Endothelial cell (in vitro differentiated cells): ENCODE measurements around the gene SNX12. TPM values are rescaled to one million over a fixed set of nuclear protein-coding genes. Genes with fewer than 3 reads are reported as not detected.
"Not testable (repeated sequence)": the region's sequence is repeated elsewhere in the genome, so short reads cannot be mapped to it uniquely, and the experiment has no call there.

Source experiments
- DNase-seq: peaks from one replicate; pipeline ENCODE4 v3.0.0; 2021; ENCODE audit warnings: low spot score
- H3K27ac Mint-ChIP-seq: one replicate; pipeline ENCODE4 v1.8.0; 2021; ENCODE audit warnings: mixed read lengths, inconsistent platforms; ENCODE audit not compliant: unreplicated experiment
- H3K27me3 Mint-ChIP-seq: one replicate; pipeline ENCODE4 v1.8.0; 2021; ENCODE audit warnings: mild to moderate bottlenecking, moderate library complexity, mixed read lengths, inconsistent platforms; ENCODE audit not compliant: unreplicated experiment
- H3K36me3 Mint-ChIP-seq: one replicate; pipeline ENCODE4 v1.8.0; 2021; ENCODE audit warnings: mild to moderate bottlenecking, low read depth, mixed read lengths, inconsistent platforms; ENCODE audit not compliant: unreplicated experiment
- H3K4me1 Mint-ChIP-seq: one replicate; pipeline ENCODE4 v1.8.0; 2021; ENCODE audit warnings: mild to moderate bottlenecking, mixed read lengths, inconsistent platforms; ENCODE audit not compliant: unreplicated experiment
- H3K4me3 Mint-ChIP-seq: one replicate; pipeline ENCODE4 v1.8.0; 2021; ENCODE audit warnings: mild to moderate bottlenecking, mixed read lengths, inconsistent platforms; ENCODE audit not compliant: unreplicated experiment
- H3K9me3 Mint-ChIP-seq: one replicate; pipeline ENCODE4 v1.8.0; 2021; ENCODE audit warnings: mixed read lengths, inconsistent platforms; ENCODE audit not compliant: unreplicated experiment
- total RNA-seq: library from RNA; stranded (reverse); fragmentation: NEBNext Ultra II Directional; extraction: Animal tissue kit (Norgen Biotek cat#: 25700); gene quantifications from one replicate; pipeline ENCODE4 v1.2.1, GENCODE V29; 2021; ENCODE audit not compliant: unreplicated experiment
- TF ChIP-seq, protein P1 (sequence below): fragments of 200-600 bp; sonication (generic); IDR thresholded peaks from one replicate; pipeline ENCODE4 v1.5.0; 2021; ENCODE audit warnings: antibody characterized with exemption; ENCODE audit not compliant: unreplicated experiment

The SNX12 gene
- total RNA-seq, 1 donor from 2014 or later, result 95.0 TPM

DNA sequence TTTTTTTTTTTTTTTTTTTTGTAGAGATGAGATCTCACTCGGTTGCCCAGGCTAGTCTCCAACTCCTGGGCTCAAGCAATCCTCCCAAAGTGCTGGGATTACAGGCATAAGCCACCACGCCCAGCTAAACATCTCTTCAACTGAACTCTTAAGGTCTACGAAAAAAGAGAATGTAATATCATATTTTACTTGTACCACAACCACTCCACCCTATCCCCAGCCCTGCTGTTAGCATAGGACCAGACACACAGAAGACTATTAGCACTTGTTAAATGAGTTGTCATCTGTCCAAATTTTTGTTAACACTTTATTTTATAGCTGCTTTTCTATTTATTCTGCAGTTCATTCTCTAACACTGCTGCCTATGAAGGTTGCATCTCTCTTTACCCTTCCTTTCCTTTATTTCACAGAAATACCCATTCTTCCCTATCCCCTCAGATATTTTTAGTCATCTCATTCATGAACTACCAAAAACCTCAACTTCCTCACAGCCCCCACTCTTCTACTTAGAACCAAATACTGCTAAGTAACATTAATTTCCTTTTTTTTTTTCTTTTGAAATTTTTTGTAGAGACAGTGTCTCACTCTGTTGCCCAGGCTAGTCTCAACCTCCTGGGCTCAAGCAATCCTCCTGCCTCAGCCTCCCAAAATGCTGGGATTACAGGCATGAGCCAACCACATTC is 10.1 kb downstream of the SNX12 start:
- Mint-ChIP-seq H3K9me3 (no peaks in the 10 kb centered on the region), H3K36me3 (peaks cover 12% of the 10 kb centered on the region), H3K4me3 (no peak overlapping the region), H3K27ac (no peak overlapping the region), H3K4me1 (no peaks in the 10 kb centered on the region), H3K27me3 (no peaks in the 10 kb centered on the region)
- TF ChIP-seq, protein P1, sequence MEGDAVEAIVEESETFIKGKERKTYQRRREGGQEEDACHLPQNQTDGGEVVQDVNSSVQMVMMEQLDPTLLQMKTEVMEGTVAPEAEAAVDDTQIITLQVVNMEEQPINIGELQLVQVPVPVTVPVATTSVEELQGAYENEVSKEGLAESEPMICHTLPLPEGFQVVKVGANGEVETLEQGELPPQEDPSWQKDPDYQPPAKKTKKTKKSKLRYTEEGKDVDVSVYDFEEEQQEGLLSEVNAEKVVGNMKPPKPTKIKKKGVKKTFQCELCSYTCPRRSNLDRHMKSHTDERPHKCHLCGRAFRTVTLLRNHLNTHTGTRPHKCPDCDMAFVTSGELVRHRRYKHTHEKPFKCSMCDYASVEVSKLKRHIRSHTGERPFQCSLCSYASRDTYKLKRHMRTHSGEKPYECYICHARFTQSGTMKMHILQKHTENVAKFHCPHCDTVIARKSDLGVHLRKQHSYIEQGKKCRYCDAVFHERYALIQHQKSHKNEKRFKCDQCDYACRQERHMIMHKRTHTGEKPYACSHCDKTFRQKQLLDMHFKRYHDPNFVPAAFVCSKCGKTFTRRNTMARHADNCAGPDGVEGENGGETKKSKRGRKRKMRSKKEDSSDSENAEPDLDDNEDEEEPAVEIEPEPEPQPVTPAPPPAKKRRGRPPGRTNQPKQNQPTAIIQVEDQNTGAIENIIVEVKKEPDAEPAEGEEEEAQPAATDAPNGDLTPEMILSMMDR, result no peak
- DNase-seq, result no peak

DNA sequence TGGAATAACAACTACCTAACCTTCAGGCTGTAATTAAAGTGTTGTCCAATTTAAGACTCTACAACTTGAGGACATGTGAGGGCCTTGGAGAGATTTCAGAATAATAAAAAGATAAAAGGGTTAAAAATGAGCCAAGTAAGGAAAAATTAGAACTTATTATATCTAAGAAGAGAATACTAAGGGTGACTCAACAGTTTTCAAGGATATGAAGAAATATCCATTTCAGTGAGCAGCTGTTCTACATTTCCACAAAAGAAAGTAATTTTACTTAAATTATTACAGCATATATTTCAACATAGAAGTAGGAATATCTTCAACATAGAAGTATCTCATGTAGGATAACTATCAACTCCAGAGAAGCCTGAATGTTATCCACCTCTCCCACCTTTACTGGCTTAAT is 11.3 kb downstream of the SNX12 start:
- DNase-seq, result no peak
- no peak overlapping the region for H3K4me3 Mint-ChIP-seq
- H3K4me1 Mint-ChIP-seq, result no peaks in the 10 kb centered on the region
- TF ChIP-seq, protein P1, result no peak
- H3K36me3 Mint-ChIP-seq, result peaks cover 8% of the 10 kb centered on the region
- H3K27me3 Mint-ChIP-seq, result no peaks in the 10 kb centered on the region
- no peaks in the 10 kb centered on the region for H3K9me3 Mint-ChIP-seq
- H3K27ac Mint-ChIP-seq, result no peak overlapping the region

DNA sequence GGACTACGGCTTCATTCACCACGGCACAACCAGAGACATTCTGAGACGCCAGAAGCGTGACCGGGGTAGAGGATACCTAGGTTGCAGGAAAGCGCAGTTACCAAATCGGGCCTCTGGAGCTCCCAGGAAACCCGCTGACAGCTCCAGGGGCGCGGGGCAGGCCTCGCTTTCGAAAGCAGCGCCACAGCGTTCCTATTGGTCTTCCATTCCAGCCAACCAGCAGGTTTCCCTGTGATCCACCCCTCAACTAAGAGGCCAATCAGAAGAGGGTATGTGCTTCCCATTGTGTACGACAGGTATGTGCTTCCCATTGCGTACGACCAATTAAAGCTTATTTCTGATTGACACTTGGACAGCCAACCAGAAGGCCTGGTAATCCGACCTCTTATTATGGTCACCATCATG is 14.9 kb downstream of the SNX12 start:
- no peak overlapping the region for H3K27ac Mint-ChIP-seq
- DNase-seq, result peak; percentile 33
- no peaks in the 10 kb centered on the region for H3K27me3 Mint-ChIP-seq

DNA sequence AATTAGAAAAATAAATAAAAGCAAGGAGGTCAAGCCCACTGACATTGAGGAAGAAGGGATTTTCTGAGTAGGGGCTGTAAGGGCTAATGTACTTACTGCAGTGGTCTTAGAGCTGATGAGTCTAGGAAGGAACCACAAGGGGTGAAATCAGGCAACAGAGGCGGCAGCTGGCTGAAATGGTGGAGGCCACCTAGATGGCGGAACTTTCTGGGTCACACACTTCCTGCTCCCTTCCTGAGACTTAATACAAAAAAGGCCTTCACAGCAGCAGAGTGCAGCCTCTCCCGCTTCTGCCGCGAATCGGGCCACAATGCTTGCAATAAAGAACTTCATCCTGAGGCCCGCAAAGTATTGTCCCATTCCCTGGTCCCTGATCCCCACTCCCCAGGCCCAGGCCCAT is 15.4 kb downstream of the SNX12 start:
- Mint-ChIP-seq H3K4me3 (peak overlapping the region; percentile 37), H3K27me3 (no peaks in the 10 kb centered on the region), H3K27ac (no peak overlapping the region), H3K36me3 (no peaks in the 10 kb centered on the region), H3K9me3 (no peaks in the 10 kb centered on the region), H3K4me1 (no peaks in the 10 kb centered on the region)
- no peak for DNase-seq
- TF ChIP-seq, protein P1, result no peak

More for the DNA sequence above, 14.9 kb downstream of the SNX12 start:
- H3K36me3 Mint-ChIP-seq, result no peaks in the 10 kb centered on the region
- peak overlapping the region; percentile 37 for H3K4me3 Mint-ChIP-seq
- H3K4me1 Mint-ChIP-seq, result no peaks in the 10 kb centered on the region
- H3K9me3 Mint-ChIP-seq, result no peaks in the 10 kb centered on the region
- TF ChIP-seq, protein P1, result no peak

DNA sequence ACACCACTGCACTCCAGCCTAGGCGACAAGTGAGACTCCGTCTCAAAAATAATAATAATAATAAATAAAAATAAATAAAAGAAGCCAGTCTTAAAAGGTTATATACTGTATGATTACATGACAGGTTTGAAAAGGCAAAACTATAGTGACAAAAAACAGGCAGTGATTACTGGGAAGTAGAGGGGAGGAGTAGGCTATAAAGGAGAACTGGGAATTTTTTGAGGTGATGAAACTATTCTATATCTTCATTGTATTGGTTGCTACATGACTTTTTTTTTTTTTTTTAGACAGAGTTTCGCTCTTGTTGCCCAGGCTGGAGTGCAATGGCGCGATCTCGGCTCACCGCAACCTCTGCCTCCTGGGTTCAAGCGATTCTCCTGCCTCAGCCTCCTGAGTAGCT is 20.2 kb downstream of the SNX12 start:
- H3K4me1 Mint-ChIP-seq, H3K27ac Mint-ChIP-seq, H3K4me3 Mint-ChIP-seq, H3K9me3 Mint-ChIP-seq, DNase-seq, H3K27me3 Mint-ChIP-seq, H3K36me3 Mint-ChIP-seq: not testable (repeated sequence)
